H1 (cell line): ENCODE measurements around the gene MEIS2. TPM values are rescaled to one million over a fixed set of nuclear protein-coding genes. Genes with fewer than 3 reads are reported as not detected.

Source experiments
- CTCF ChIA-PET: fragments of 300-600 bp; sonication (Branson Sonifier 250); formaldehyde crosslinking; loops from one replicate; lab custom pipeline; 2021; ENCODE audit not compliant: partially characterized antibody; lab: Charles Lee
- POLR2A ChIA-PET: fragments of 300-600 bp; sonication (Branson Sonifier 250); formaldehyde crosslinking; loops from one replicate; lab custom pipeline; 2021; ENCODE audit warnings: inconsistent platforms; ENCODE audit not compliant: partially characterized antibody; lab: Charles Lee
- DNase-seq, 2 experiments: peaks; one replicate each; pipeline versions ENCODE4 v3.0.0 to v3.0.0-alpha.2; 2010 to 2022; ENCODE audit warnings: low spot score in 2 of 2, low read depth in 1 of 2, mixed read lengths in 1 of 2
- FAIRE-seq: peaks from 2 replicates; lab custom pipeline; 2011; peaks lifted over from hg19 to GRCh38; lab: Jason Lieb, UNC
- H2AFZ ChIP-seq: 2 replicates; pipeline ENCODE4 v1.8.1; 2012; ENCODE audit warnings: low read length, inconsistent platforms
- H2AK5ac ChIP-seq: 2 replicates; pipeline ENCODE4 v1.6.1; 2013; ENCODE audit warnings: low read depth, low read length
- H2BK120ac ChIP-seq: replicated peaks from 2 replicates; pipeline ENCODE3; 2013; ENCODE audit warnings: low read depth, low read length, inconsistent platforms
- H2BK12ac ChIP-seq: 2 replicates; pipeline ENCODE4 v1.6.1; 2013; ENCODE audit warnings: low read depth, low read length
- H2BK15ac ChIP-seq: 2 replicates; pipeline ENCODE4 v1.6.1; 2013; ENCODE audit warnings: low read length
- H2BK20ac ChIP-seq: 2 replicates; pipeline ENCODE4 v1.6.1; 2013; ENCODE audit warnings: low read length
- H2BK5ac ChIP-seq: 2 replicates; pipeline ENCODE4 v1.6.1; 2013; ENCODE audit warnings: low read depth, low read length
- H3K14ac ChIP-seq: 2 replicates; pipeline ENCODE4 v1.6.1; 2013; ENCODE audit warnings: inconsistent platforms; ENCODE audit not compliant: insufficient read length
- H3K18ac ChIP-seq: 2 replicates; pipeline ENCODE4 v1.6.1; 2013; ENCODE audit warnings: low read length; ENCODE audit errors: extremely low read depth
- H3K23ac ChIP-seq: 2 replicates; pipeline ENCODE4 v1.6.1; 2013; ENCODE audit warnings: inconsistent platforms; ENCODE audit not compliant: insufficient read length
- H3K23me2 ChIP-seq: 2 replicates; pipeline ENCODE4 v1.6.1; 2013; ENCODE audit warnings: low read depth, low read length
- H3K27ac ChIP-seq: 2 replicates; pipeline ENCODE4 v1.6.1; 2011; ENCODE audit warnings: low read depth, low read length, inconsistent platforms
- H3K27me3 ChIP-seq, 4 experiments: replicated peaks in 1 of 4; 1 replicate in 1 of 4; 2 replicates in 3 of 4; pipeline versions ENCODE4 v1.6.1 to v1.8.1; 2011 to 2013; ENCODE audit warnings: low read length in 3 of 4, mild to moderate bottlenecking in 3 of 4, inconsistent platforms in 2 of 4, mixed read lengths in 2 of 4, moderate library complexity in 1 of 4; ENCODE audit not compliant: control insufficient read depth in 3 of 4, insufficient read depth in 3 of 4; ENCODE audit errors: extremely low read depth in 1 of 4
- H3K36me3 ChIP-seq, 4 experiments: 2 replicates each; pipeline versions ENCODE4 v1.6.1 to v1.8.1; 2011 to 2013; ENCODE audit warnings: mild to moderate bottlenecking in 4 of 4, low read length in 3 of 4, moderate library complexity in 2 of 4, control low read depth in 1 of 4, inconsistent platforms in 1 of 4; ENCODE audit not compliant: insufficient read depth in 4 of 4, control insufficient read depth in 2 of 4
- H3K4ac ChIP-seq: replicated peaks from 2 replicates; pipeline ENCODE3; 2013; ENCODE audit warnings: low read length, low read depth, mixed read lengths, inconsistent platforms; ENCODE audit not compliant: insufficient read length
- H3K4me1 ChIP-seq, 4 experiments: replicated peaks in 1 of 4; 1 replicate in 1 of 4; 2 replicates in 3 of 4; pipeline versions ENCODE4 v1.6.1 to v1.8.1; 2011 to 2013; ENCODE audit warnings: low read length in 3 of 4, inconsistent platforms in 2 of 4, mixed read lengths in 1 of 4; ENCODE audit not compliant: insufficient read depth in 4 of 4, control insufficient read depth in 3 of 4
- H3K4me2 ChIP-seq, 2 experiments: 2 replicates each; pipeline versions ENCODE4 v1.6.1 to v1.8.1; 2011 to 2013; ENCODE audit warnings: low read depth in 2 of 2, low read length in 2 of 2, control low read depth in 1 of 2, inconsistent platforms in 1 of 2, mild to moderate bottlenecking in 1 of 2; ENCODE audit not compliant: insufficient read depth in 1 of 2
- H3K4me3 ChIP-seq, 4 experiments: fragments of 200-600, 300-600 bp in 1 of 4; sonication (generic), shearing (Covaris generic), sonication (Bioruptor Twin) in 1 of 4; 2 replicates each; pipeline versions ENCODE4 v1.5.1 to v1.8.1; 2011 to 2016; ENCODE audit warnings: low read length in 4 of 4, low read depth in 3 of 4, control low read depth in 2 of 4, inconsistent platforms in 2 of 4, mild to moderate bottlenecking in 2 of 4, mixed read lengths in 1 of 4, moderate library complexity in 1 of 4; ENCODE audit not compliant: insufficient read depth in 2 of 4; ENCODE audit errors: extremely low read depth in 1 of 4
- H3K56ac ChIP-seq: replicated peaks from 2 replicates; pipeline ENCODE3; 2013; ENCODE audit warnings: low read depth, mild to moderate bottlenecking, mixed read lengths, low read length, inconsistent platforms; ENCODE audit not compliant: insufficient read length
- H3K79me1 ChIP-seq: 2 replicates; pipeline ENCODE4 v1.6.1; 2013; ENCODE audit warnings: low read depth, low read length, control low read depth
- H3K79me2 ChIP-seq, 2 experiments: 2 replicates each; pipeline versions ENCODE4 v1.6.1 to v1.8.1; 2012 to 2013; ENCODE audit warnings: low read length in 2 of 2, mild to moderate bottlenecking in 2 of 2, inconsistent platforms in 1 of 2; ENCODE audit not compliant: insufficient read depth in 2 of 2, control insufficient read depth in 1 of 2
- H3K9ac ChIP-seq, 4 experiments: replicated peaks in 1 of 4; 1 replicate in 1 of 4; 2 replicates in 3 of 4; pipeline versions ENCODE4 v1.6.1 to v1.8.1; 2011 to 2013; ENCODE audit warnings: low read depth in 3 of 4, low read length in 3 of 4, control low read depth in 2 of 4, mild to moderate bottlenecking in 2 of 4, moderate library complexity in 2 of 4, inconsistent platforms in 1 of 4; ENCODE audit errors: extremely low read depth in 1 of 4
- H3K9me3 ChIP-seq, 2 experiments: 2 replicates each; pipeline versions ENCODE4 v1.6.1 to v1.8.1; 2012 to 2013; ENCODE audit warnings: mild to moderate bottlenecking in 2 of 2, moderate library complexity in 2 of 2, control low read depth in 1 of 2, inconsistent platforms in 1 of 2, low read depth in 1 of 2, low read length in 1 of 2, mixed read lengths in 1 of 2; ENCODE audit not compliant: insufficient read depth in 2 of 2
- H4K20me1 ChIP-seq, 2 experiments: replicated peaks in 1 of 2; 2 replicates each; pipeline versions ENCODE3 to v1.8.1; 2011 to 2013; ENCODE audit warnings: inconsistent platforms in 2 of 2, low read length in 2 of 2, mild to moderate bottlenecking in 1 of 2; ENCODE audit not compliant: insufficient read depth in 2 of 2, control insufficient read depth in 1 of 2
- H4K5ac ChIP-seq: 2 replicates; pipeline ENCODE4 v1.6.1; 2013; ENCODE audit warnings: low read length, low read depth, mixed read lengths, inconsistent platforms; ENCODE audit not compliant: insufficient read length
- H4K8ac ChIP-seq: 2 replicates; pipeline ENCODE4 v1.8.0; 2013; ENCODE audit warnings: mild to moderate bottlenecking, moderate library complexity, low read length, inconsistent platforms; ENCODE audit not compliant: insufficient read depth; ENCODE audit errors: extremely low read depth
- H4K91ac ChIP-seq: replicated peaks from 2 replicates; pipeline ENCODE3; 2013; ENCODE audit warnings: low read length, mixed read lengths, inconsistent platforms; ENCODE audit not compliant: insufficient read length
- WGBS, 2 experiments: shearing (Covaris generic) in 1 of 2; methylation state at CpG; one replicate each; pipeline versions ENCODE4 v1.1.6 to v1.1.7; 2013 to 2015; ENCODE audit warnings: low lambda C conversion rate in 2 of 2, mixed read lengths in 2 of 2, inconsistent platforms in 1 of 2, low coverage in 1 of 2, missing lambda C conversion rate in 1 of 2; ENCODE audit not compliant: insufficient replicate concordance in 2 of 2, insufficient coverage in 1 of 2, insufficient read length in 1 of 2; ENCODE audit errors: extremely low coverage in 1 of 2, missing lambda C conversion rate in 1 of 2; 5-methylcytosine and 5-hydroxymethylcytosine counted together
- polyA plus RNA-seq, 7 experiments: library from polyadenylated mRNA; depleted of rRNA in 3 of 7; stranded (reverse) in 5 of 7; unstranded in 2 of 7; fragments of >200 nt in 5 of 7; fragments of 200-250 nt in 2 of 7; gene quantifications; 1 replicate in 5 of 7; 2 replicates in 1 of 7; 4 replicates in 1 of 7; pipeline versions ENCODE4 v1.2.1 to v1.2.3, GENCODE V29; 2011 to 2013; ENCODE audit warnings: missing spikeins in 2 of 7, mixed read lengths in 2 of 7
- total RNA-seq: library from RNA; stranded (reverse); fragmentation: NEBNext Ultra II Directional; extraction: Animal tissue kit (Norgen Biotek cat#: 25700); gene quantifications from 2 replicates; pipeline ENCODE4 v1.2.1, GENCODE V29; 2021

The MEIS2 gene
- total and polyA plus RNA-seq, 2 of the 8 experiments (the other 6 are each of a cell fraction or from before 2014, with no cell fraction given), result 0.22 to 1.2 TPM

GRCh38 chr15:37131621-37132020 lies 31.3 kb upstream of the MEIS2 start:
- Histone ChIP-seq H4K20me1 (no peaks in the 10 kb centered on the region), H2AFZ (no peak overlapping the region), H3K9me3 (no peaks in the 10 kb centered on the region), H3K56ac (no peak overlapping the region), H3K27ac (no peak overlapping the region), H3K36me3 (no peaks in the 10 kb centered on the region), H3K4me2 (no peak overlapping the region), H2BK20ac (no peak overlapping the region), H3K79me1 (no peaks in the 10 kb centered on the region), H2BK15ac (no peak overlapping the region), H2BK12ac (no peak overlapping the region), H3K4ac (no peak overlapping the region), H3K4me1 (peaks cover 0 to 2% (median 0%) of the 10 kb centered on the region in 4 experiments; a peak in 2 of 7 replicates), H3K18ac (no peak overlapping the region), H3K14ac (no peak overlapping the region), H2AK5ac (no peak overlapping the region), H4K5ac (no peak overlapping the region), H3K27me3 (no peaks in the 10 kb centered on the region), H3K23me2 (no peaks in the 10 kb centered on the region), H3K23ac (no peak overlapping the region), H2BK120ac (no peak overlapping the region), H4K91ac (no peak overlapping the region), H4K8ac (no peak overlapping the region), H3K4me3 (no peak overlapping the region), H3K79me2 (no peaks in the 10 kb centered on the region), H2BK5ac (no peak overlapping the region), H3K9ac (no peak overlapping the region)
- ChIA-PET POLR2A (interaction anchor here (0.6 kb wide), 1 partner anchor 44 kb away, joined by 3 read pairs; no protein-coding TSS in a partner anchor), CTCF (interaction anchor here (1.2 to 1.9 kb wide), 2 partner anchors 38 to 248 kb away, joined by 3 to 9 read pairs; no protein-coding TSS in a partner anchor)
- 72% methylated on average over 2 of the region's 2 CpGs; no CpG with 5 or more reads in 1 of the 2 experiments for WGBS, 2 experiments
- FAIRE-seq, result no peak
- no peak for DNase-seq
